Stomach (tissue), 9 donors: ENCODE results near the gene RRBP1. TPM values are rescaled to one million over a fixed set of nuclear protein-coding genes. Genes with fewer than 3 reads are reported as not detected.

Experiments
- DNase-seq, 2 donors: peaks; one replicate each; pipeline versions ENCODE4 v3.0.0 to v3.0.0-alpha.2; 2013 to 2019
- H3K27ac ChIP-seq, 5 donors: fragments of 200-600 bp in 4 of 5; sonication (generic) in 4 of 5; one replicate each; pipeline ENCODE4 v1.5.1; 2013 to 2019; ENCODE audit warnings: mild to moderate bottlenecking in 1 of 5, moderate library complexity in 1 of 5
- H3K27me3 ChIP-seq, 3 donors: fragments of 200-600 bp; sonication (generic); one replicate each; pipeline ENCODE4 v1.5.1; 2017 to 2019; ENCODE audit warnings: mixed run types in 1 of 3
- H3K36me3 ChIP-seq, 4 donors: fragments of 200-600 bp; sonication (generic); 1 replicate in 3 of 4; 2 replicates in 1 of 4; pipeline ENCODE4 v1.5.1; 2016 to 2019
- H3K4me1 ChIP-seq, 4 donors: fragments of 200-600 bp; sonication (generic); one replicate each; pipeline ENCODE4 v1.5.1; 2016 to 2019
- H3K4me3 ChIP-seq, 4 donors: fragments of 200-600 bp; sonication (generic) in 3 of 4; one replicate each; pipeline ENCODE4 v1.5.1; 2016 to 2019; ENCODE audit warnings: mild to moderate bottlenecking in 1 of 4
- H3K9me3 ChIP-seq, 4 donors: fragments of 200-600 bp; sonication (generic); one replicate each; pipeline ENCODE4 v1.5.1; 2016 to 2019
- CTCF ChIP-seq, 7 experiments: fragments of 450-650 bp in 4 of 7; fragments of 200-600 bp in 3 of 7; sonication (generic) in 3 of 7; IDR thresholded peaks; one replicate each; pipeline ENCODE4 v1.5.1; 2016 to 2019; ENCODE audit warnings: antibody characterized with exemption in 7 of 7, control low read depth in 2 of 7, mild to moderate bottlenecking in 1 of 7
- EP300 ChIP-seq: sonication (generic); formaldehyde crosslinking; IDR thresholded peaks from one replicate; pipeline ENCODE4 v1.6.1; 2017; ENCODE audit warnings: antibody characterized with exemption
- POLR2A ChIP-seq, 4 donors: fragments of 450-650 bp; IDR thresholded peaks; one replicate each; pipeline ENCODE4 v1.6.1; 2016; ENCODE audit warnings: antibody characterized with exemption in 4 of 4, control low read depth in 2 of 4, mild to moderate bottlenecking in 1 of 4, moderate library complexity in 1 of 4
- POLR2AphosphoS5 ChIP-seq, 3 donors: sonication (generic); formaldehyde crosslinking; IDR thresholded peaks; one replicate each; pipeline ENCODE4 v1.6.1; 2016; ENCODE audit warnings: antibody characterized with exemption in 3 of 3
- WGBS, 5 donors: extraction: QIAGEN DNeasy Blood & Tissue Kit in 3 of 5; methylation state at CpG; one replicate each; pipeline versions ENCODE4 v1.1.5 to v1.1.7; 2013 to 2018; 5-methylcytosine and 5-hydroxymethylcytosine counted together
- intact Hi-C: fragments of 100-400 bp; cut with DNase I; formaldehyde crosslinking; loops from one replicate; pipeline ENCODE4 v1.15.1; 2023; ENCODE audit warnings: low total_unique reads
- polyA plus RNA-seq, 3 donors: library from polyadenylated mRNA; stranded (reverse); fragments of 200-250 nt; gene quantifications; one replicate each; pipeline ENCODE4 v1.2.3, GENCODE V29; 2013
- total RNA-seq, 5 donors: library from RNA; depleted of rRNA; stranded (reverse); fragments of >200 nt; gene quantifications; one replicate each; pipeline versions ENCODE4 v1.1.0 to v1.2.3, GENCODE V29; 2014 to 2016
- donor health status: healthy with polysubstance abuse.
- donor health status: Bipolar disorder and iron deficiency.
- donor health status: healthy.

Gene RRBP1
- total and polyA plus RNA-seq, 8 donors: 34.4 to 456 (median 132) TPM

- WGBS, 5 donors: 71 to 82% (median 78%) methylated on average over 4 of the region's 4 CpGs
- Histone ChIP-seq H3K9me3 (no peaks in the 10 kb centered on the region), H3K27me3 (no peaks in the 10 kb centered on the region), H3K4me1 (peaks cover 0 to 9% (median 3%) of the 10 kb centered on the region in 4 donors), H3K27ac (no peak overlapping the region), H3K36me3 (no peaks in the 10 kb centered on the region), H3K4me3 (no peak overlapping the region)
- no peak for TF ChIP-seq CTCF (IDR thresholded peaks at IDR 0.05)
- TF ChIP-seq POLR2A (IDR thresholded peaks at IDR 0.05): no peak
- no peak for TF ChIP-seq EP300
- no peak for TF ChIP-seq POLR2AphosphoS5 (IDR thresholded peaks at IDR 0.05)
- intact Hi-C loops: no loop called here
- DNase-seq: no peak
These were observed 19.8 kb upstream of the RRBP1 start for GRCh38 chr20:17701826-17702225.

- no peak overlapping the region for H3K4me3 ChIP-seq
- peaks cover 0 to 9% (median 3%) of the 10 kb centered on the region in 4 donors for H3K4me1 ChIP-seq
- H3K9me3 ChIP-seq: peaks cover 0 to 5% (median 0%) of the 10 kb centered on the region in 4 donors
- TF ChIP-seq POLR2A (IDR thresholded peaks at IDR 0.05): no peak
- TF ChIP-seq POLR2AphosphoS5 (IDR thresholded peaks at IDR 0.05): no peak
- TF ChIP-seq EP300: no peak
- no peak for TF ChIP-seq CTCF (IDR thresholded peaks at IDR 0.05)
- no peak overlapping the region for H3K27ac ChIP-seq
- no peaks in the 10 kb centered on the region for H3K36me3 ChIP-seq
- intact Hi-C loops: no loop called here
- no peak for DNase-seq
- WGBS, 5 donors: 79 to 91% (median 88%) methylated on average over 7 of the region's 7 CpGs
- no peaks in the 10 kb centered on the region for H3K27me3 ChIP-seq
These were observed 18.6 kb upstream of the RRBP1 start for GRCh38 chr20:17700637-17701036.

- no peak for TF ChIP-seq EP300
- TF ChIP-seq POLR2A (IDR thresholded peaks at IDR 0.05): no peak
- no peak for TF ChIP-seq CTCF (IDR thresholded peaks at IDR 0.05)
- TF ChIP-seq POLR2AphosphoS5 (IDR thresholded peaks at IDR 0.05): no peak
- Histone ChIP-seq H3K36me3 (no peaks in the 10 kb centered on the region), H3K9me3 (peaks cover 0 to 5% (median 0%) of the 10 kb centered on the region in 4 donors), H3K27me3 (no peaks in the 10 kb centered on the region), H3K27ac (no peak within 1 kb of the TSS), H3K4me3 (no peak within 1 kb of the TSS), H3K4me1 (peaks cover 0 to 9% (median 3%) of the 10 kb centered on the region in 4 donors)
- intact Hi-C loops: no loop called here
- 39 to 74% (median 49%) methylated on average over 3 of the region's 3 CpGs for WGBS, 5 donors
- peak in 1 of 2 donors; percentile 55 for DNase-seq
These were observed 17.9 kb upstream of the RRBP1 start, which contains the start of gene BANF2 for GRCh38 chr20:17699931-17700351. Gene BANF2 (plus strand): TSS chr20:17699966. CDS start chr20:17725026, 25,060 bp downstream.

GRCh38 chr20:17698384-17698783 lies 16.3 kb upstream of the RRBP1 start:
- no peak overlapping the region for H3K27ac ChIP-seq
- intact Hi-C loops: no loop called here
- DNase-seq: no peak
- WGBS, 5 donors: 30 to 50% (median 41%) methylated on average over 5 of the region's 5 CpGs
- peaks cover 0 to 13% (median 5%) of the 10 kb centered on the region in 4 donors for H3K4me1 ChIP-seq
- TF ChIP-seq CTCF (IDR thresholded peaks at IDR 0.05) (no peak), POLR2A (IDR thresholded peaks at IDR 0.05) (no peak), EP300 (no peak), POLR2AphosphoS5 (IDR thresholded peaks at IDR 0.05) (no peak)
- H3K36me3 ChIP-seq: no peaks in the 10 kb centered on the region
- no peaks in the 10 kb centered on the region for H3K27me3 ChIP-seq
- H3K9me3 ChIP-seq: peaks cover 0 to 5% (median 0%) of the 10 kb centered on the region in 4 donors
- H3K4me3 ChIP-seq: no peak overlapping the region
